GM21723 (cell line): Measurements from ENCODE around the gene DNAJA3.

Experiments
- ATAC-seq: cut with Tn5 transposase; IDR thresholded peaks from one replicate; pipeline ENCODE4 v1.9.1; 2021; ENCODE audit warnings: mild to moderate bottlenecking, moderate library complexity; ENCODE audit not compliant: unreplicated experiment

The DNAJA3 gene

DNA sequence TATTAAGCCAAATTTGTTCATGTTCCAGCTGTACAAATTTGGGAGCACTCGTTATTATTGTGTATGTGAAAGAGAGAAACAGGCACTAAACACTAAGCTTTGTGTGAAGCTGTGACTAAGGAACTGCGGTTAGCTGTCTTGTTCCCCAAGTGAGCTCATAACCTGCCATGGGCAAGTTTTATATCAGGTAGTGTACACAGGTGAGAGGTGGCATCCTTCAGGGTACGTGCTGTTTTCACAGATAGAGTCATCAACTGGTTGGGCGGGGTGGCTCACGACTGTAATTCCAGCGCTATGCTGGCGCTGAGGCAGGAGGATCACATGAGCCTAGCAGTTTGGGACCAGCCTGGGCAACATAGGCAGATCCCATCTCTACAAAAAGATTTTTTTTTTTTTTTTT lies 2.8 kb downstream of the DNAJA3 start:
- ATAC-seq: no peak

DNA sequence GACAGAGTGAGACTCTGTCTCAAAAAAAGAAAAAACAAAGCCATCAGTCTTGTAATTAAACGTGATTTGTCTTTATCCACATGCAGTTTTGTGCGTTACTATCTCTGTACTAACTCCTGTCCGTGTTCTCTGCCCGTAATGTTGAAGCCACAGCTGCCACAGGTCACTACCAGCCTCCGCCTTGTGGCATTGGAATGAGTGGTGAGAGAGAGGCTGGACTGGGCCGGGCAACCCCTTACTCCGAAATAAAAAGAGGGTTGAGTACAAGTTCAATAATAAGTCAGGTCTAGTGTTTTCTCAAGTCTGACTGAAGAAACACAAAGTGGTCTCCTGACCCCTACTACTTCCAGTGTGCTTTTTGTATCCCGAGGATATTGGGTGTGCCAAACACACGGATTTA lies 5.4 kb downstream of the DNAJA3 start:
- no peak for ATAC-seq

DNA sequence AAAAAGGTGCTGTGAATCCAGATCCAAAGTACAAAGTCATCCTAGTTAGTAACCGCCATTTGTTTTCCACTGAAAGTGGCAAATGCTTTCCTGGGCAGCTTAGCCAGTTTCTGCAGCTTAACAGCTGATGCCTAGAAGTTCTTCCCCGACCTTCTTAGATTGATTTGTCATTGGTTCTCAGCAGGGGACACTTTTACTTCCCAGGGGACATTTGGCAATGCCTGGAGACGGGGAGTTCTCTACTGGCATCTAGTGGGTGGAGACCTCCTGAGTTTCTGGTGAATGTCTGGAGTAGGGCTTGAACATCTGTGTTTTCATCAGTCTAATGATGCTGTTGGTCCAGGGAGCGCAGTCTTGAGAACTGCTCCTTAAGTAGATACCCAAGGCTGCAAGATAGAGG lies 7.6 kb downstream of the DNAJA3 start:
- no peak for ATAC-seq

DNA sequence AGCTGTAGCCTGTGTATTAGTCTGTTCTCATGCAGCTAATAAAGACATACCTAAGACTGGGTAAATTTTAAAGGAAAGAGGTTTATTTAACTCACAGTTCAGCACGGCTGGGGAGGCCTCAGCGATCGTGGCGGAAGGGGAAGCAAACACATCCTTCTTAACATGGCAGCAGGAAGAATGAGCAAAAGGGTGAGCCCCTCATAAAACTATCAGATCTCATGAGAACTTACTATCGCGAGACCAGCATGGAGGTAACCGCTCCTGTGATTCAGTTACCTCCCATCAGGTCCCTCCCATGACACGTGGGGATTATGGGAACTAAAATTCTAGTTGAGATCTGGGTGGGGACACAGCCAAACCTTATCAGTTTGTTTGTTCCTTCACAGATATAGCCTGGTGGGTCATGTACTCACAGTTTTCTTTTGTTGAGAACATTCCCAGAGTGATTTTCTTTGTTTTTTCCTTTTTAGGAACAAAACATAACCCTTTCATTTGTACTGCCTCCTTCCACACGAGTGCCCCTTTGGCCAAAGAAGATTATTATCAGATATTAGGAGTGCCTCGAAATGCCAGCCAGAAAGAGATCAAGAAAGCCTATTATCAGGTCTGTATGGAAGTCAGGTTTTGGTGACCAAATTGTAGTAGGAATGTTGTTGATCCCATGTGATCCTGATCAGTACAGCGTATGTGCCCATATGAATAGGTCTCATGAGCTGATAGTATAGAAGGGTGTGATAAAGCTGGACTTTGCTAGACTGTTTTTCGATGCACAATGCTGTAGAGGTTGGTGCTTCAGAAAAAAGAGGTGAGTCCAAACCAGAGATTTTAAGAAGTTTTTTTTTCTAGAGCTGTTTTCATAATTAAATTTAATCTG lies 8.5 kb downstream of the DNAJA3 start:
- no peak for ATAC-seq

DNA sequence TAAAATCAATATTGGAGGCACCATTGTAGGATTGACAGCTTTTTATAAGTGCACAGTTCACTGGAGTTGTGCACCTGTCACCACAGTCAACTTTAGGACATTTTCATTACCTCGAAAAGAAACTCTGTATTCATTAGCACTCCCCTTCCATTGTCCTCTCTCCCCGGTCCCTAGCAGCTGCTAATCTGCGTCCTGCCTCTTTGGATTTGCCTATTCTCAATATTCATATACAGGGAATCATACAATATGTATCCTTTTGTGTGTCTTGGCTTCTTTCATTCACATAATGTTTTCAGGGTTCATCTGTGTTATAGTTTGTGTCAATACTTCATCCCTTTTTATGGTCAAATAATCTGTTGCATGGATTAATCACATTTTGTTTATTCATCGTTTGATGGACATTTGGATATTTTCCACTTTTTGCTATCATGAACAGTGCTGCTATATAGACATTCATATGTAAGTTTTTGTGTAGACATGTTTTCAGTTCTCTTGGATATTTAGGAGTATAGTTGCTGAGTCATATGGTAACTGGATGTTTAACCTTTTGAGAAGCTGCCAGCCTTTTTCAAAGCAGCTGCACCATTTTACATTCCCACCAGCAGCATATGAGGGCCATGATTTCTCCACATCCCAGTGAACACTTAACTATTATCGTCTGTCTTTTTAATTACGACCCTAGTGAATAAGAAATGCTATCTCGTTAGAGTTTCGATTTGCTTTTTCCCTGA lies 9.8 kb downstream of the DNAJA3 start:
- ATAC-seq: no peak

DNA sequence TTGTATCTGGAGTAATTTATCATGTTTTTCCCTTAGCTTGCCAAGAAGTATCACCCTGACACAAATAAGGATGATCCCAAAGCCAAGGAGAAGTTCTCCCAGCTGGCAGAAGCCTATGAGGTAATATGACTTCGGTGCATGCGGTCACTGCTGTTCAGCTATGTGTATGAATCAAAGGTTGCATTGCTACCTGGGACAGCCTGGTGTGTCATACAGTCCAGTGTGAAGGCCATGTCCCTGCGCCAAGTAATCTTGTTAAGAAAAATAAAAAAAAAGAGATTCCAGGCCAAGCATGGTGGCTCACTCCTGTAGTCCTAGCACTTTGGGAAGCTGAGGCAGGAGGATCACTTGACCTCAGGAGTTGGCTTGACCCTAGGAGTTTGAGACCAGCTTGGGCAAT lies 11.7 kb downstream of the DNAJA3 start:
- ATAC-seq: no peak

DNA sequence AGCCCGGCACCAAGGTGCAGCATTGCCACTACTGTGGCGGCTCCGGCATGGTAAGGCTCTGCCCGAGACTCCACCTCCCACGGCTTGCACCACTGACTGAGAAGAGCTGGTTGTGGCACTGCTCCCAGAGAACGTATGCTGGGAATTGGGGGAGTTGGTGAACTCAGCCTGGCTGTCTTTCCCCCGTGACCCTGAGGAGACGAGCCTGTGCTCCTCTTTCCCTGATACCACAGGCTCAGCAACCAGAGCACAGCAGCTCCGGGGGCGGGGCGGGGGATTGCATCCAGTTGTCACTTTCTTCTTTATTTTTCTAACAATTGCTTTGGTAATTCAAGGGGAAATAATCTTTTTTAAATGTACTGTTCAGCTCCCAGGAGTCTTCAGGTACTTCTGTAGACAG lies 16.7 kb downstream of the DNAJA3 start:
- no peak for ATAC-seq

DNA sequence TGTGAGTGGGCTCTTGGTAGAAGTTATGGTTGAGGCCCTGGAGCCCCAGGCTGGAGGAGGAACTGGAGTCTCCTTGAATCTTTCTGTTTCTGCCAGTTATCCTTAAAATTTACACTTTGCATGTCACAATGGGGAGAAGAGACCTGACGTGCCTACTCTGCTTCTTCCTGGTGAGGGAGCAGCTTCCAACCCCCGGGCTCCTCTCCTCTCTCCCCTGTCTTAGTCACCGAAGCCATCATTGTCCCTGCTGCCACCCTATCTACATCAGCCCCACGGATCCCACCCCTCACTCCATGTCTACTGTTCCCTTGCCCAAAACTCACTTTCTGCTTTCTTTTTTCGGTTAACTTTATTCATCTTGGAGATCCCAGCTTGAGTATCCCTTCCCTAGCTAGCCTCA lies 17.6 kb downstream of the DNAJA3 start:
- no peak for ATAC-seq

DNA sequence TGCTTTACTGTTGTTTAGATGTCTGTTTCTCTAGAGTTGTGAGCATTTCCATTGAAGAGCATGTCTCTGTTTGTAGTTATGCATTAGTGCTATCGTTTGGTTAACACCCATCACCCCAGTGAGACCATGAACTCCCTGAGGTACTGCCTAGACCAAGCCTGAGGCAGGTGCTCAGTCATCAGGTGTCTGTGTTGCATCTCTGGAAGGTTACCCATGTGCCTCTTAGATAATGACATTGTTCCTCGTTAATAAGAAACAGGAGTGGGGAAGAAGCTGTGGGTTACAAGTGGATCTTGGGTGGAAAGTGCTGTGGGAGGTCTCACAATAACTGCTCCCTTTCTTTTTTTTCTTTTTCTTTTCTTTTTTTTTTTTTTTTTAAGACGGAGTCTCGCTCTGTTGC lies 18.3 kb downstream of the DNAJA3 start:
- ATAC-seq: no peak

DNA sequence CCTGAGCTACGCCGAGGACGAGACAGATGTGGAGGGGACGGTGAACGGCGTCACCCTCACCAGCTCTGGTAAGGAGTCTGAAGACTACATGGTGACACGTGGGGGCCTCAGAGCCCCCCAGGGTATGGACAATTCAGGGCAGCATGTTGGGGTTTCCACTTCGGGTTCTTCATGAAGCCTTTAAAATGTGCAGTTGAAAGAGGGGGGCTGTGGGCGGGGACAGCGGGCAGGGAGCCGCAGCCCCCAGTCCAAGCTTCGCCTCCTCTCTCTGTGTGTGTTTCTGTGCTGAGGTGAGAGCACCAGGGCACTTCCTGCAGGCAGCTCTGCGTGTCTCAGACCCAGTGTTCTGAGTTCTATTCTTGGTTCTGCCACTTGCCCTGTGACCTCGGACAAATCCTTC lies 24.8 kb downstream of the DNAJA3 start:
- no peak for ATAC-seq

DNA sequence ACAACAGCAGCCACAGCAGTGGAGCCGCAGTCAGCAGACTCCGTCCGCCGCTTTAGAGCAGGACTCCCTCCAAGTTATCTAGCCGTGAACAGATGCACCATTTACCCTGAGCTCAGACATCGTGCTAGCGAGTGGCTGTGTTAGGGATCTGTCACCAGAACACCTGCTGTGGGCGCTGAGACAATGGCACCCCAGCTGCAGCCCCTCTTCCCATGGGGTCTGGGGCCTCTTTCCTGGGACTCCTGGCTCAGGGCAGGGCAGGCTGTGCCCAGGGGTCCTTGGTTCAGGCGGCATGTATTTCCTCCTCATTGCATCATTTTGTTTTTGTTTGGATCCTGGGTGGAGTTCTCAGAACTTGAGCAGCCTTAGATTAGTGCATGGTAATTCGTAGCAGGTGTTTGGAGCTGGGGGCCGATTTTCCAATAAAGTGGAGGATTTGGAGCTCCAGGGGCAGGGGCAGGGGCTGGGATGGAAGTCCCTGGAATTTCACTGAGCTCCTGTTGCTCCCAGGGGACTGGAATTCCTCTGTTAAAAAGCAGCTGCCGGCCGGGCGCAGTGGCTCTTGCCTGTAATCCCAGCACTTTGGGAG lies 25.4 kb downstream of the DNAJA3 start:
- no peak for ATAC-seq

DNA sequence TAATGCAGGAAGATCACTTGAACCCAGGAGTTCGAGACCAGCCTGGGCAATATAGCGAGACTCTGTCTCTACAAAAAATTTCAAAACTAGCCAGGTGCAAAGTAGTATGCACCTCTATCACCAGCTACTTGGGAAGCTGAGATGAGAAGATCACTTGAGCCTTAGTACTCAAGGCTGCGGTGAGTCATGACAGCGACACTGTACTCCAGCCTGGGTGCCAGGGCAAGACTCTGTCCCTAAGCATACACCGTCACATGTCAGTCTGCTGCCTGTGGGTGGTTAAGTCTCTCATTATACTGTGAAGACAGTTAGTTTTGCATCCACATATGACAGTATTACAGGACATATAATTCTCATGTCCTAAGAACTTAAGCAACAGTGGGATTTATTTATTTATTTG lies 27.0 kb downstream of the DNAJA3 start:
- no peak for ATAC-seq

DNA sequence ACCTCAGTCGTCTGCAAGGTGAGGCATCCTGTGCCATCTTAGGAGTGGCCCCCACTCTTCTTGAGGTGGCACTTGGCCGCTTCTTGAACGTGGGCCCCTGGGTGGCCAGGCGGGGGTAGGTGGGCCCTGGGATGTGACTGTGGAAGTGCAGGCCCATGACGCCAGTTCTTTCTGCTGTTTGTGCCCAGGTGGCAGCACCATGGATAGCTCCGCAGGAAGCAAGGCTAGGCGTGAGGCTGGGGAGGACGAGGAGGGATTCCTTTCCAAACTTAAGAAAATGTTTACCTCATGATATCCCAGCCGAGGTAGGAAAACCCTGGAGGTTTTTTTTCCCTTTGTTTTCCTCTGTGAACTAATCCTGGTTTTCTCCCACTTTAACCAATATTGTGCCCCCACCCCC lies 29.0 kb downstream of the DNAJA3 start:
- no peak for ATAC-seq

DNA sequence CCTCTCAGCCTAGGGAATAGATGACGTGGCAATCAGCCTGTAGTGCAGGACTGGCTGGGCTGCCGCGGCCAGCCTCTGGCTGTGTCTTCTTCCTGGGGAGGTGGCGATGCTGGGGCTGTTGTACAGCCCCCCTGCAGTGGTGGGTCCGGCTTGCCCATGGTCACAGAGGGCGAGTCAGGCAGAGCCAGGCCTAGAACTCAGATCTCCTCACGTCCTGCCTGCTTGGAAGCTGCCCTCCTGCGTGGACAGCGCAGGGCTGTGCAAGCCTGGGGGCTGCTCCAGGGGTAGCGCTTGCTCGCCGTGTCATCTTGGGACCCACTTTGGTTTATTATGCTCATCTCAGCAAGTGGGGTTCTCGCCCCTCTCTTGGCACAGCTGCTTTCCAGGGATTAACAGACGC lies 29.4 kb downstream of the DNAJA3 start:
- ATAC-seq: no peak

DNA sequence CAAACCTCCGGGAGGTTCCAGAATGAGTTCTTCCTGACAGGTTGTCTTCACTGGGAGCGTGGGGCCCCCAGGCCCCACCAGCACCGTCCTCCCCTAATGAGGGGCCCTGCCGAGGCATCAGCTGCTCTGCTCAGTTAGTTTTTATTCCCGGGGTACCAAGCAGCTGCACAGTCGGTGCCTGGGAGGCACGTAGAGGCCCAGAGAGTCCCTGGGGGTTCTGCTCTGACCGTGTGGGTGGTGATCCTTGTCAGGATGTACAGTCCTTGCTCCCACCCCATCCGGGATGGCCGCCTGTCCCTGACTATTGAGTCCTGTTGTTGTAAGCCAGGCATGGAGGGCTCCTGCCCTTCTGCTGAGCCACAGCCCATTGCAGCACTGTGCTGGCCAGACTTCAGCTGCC lies 30.3 kb downstream of the DNAJA3 start:
- ATAC-seq: no peak

DNA sequence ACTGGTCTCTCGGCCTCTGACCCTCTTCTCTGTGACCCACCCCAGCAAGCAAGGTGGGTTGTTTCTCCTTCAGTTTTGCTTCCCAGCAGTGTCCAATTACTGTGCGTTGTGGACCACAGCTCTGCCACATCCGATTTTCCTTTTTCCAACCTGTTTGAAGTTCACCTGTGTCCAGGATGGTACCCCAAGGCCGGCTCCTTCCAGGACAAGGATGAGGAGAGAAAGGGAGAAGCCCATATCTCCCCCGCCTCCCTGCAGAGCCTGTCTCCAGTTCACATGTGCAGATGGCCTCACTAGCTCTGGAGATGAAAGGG lies 35.2 kb downstream of the DNAJA3 start:
- no peak for ATAC-seq

DNA sequence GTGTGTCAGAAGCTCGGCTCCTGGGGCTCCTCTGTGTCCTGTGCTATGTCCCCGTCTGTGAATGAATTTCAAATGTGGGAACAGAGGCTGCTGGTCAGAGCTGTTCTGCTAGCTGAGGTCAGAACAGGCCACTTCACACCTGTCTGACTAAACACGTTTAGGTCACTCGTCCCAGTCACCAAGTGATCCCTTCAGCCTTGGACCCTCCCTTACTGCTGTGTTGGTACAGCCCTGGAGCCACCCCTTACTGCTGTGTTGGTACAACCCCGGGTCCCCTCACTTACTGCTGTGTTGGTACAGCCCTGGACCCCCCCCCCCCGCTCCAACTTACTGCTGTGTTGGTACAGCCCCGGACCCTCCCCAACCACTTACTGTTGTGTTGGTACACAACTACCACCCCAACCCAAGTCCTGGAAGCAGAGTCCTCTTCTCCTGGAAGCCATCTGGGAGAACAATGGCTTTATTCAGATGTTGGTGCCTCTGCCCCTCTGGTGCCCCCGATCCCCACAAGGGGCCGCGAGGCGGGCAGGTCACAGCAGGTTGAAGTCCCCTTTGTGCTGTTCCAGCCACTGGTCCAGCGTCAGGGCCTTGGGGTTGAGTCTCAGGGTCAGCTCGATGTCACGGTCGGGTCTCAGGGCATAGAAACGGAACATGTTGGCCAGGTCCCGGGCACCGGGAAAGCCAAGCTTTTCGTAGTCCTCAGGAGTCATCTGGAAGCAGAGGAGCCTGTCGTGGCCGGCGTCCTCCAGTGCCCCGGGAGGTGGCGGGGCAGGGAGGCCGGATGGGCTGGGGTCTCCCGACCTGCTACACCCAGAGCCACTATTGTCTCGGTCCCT lies 35.8 kb downstream of the DNAJA3 start:
- ATAC-seq: no peak

DNA sequence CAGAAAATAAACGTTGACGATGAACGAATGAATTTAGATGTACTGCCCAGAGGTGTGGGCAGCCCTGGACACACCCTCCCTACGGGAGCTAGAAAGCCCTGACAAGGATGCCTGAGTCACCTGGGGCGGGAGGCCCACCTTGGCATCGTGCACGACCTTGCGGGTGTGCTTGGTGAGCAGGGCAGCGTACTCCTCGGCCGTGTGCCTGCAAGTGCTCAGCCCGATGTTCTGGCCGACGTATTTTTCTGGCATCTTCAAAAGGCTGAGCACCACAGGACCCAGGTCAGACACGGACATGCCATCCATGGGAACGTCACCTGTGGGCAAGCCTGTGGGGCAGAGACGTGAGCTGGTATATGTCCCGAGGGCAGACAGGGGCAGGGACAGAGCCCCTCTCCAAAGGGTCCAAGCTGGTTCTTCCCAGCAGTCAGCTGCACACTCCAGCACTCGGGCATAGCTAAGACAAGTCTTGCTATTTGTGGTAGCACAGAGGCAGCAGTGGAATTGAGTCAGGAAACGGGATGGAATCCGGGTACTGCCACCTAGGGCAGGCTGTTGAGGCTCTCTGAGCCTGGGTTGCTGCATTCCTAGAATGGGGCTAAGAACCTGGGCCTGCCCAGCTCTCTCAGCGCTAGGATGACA lies 38.0 kb downstream of the DNAJA3 start:
- ATAC-seq: no peak

DNA sequence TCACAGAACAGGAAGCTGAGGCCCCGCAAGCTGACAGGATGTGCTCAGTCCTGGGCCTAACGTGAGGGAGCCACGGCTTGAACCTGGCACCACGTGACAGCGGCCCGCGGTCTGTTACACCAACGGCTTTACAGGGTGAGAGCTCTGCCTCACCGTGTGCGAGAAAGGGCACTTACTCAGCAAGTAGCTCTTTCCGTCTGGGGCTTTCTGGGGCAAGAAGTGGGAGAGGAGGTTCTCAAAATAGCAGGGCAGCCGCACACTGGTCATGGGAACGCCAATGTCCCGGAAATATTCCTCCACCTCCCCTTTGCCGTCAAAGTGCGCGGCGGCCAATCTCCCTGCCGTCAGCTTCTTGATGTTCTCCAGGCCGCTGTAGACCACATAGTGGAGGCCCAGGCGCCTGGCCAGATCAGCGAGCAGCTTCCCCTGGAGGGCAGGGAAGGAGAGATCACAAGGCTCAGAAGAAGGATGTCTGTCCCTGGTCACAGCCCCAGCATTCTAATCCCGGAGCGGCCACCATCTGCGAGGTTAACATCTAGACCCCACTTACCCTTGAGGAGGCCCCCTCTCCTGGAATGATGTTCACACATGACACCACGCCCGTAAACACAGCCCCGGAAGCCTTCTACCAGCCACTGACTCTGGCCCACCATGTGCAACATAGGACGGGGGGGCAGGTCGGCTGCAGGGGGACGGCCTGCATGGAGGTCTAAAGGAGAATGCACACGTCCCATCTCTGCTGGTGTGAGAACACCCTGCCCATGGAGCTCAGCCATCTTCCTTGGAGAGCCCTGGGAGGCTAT lies 40.5 kb downstream of the DNAJA3 start:
- no peak for ATAC-seq

DNA sequence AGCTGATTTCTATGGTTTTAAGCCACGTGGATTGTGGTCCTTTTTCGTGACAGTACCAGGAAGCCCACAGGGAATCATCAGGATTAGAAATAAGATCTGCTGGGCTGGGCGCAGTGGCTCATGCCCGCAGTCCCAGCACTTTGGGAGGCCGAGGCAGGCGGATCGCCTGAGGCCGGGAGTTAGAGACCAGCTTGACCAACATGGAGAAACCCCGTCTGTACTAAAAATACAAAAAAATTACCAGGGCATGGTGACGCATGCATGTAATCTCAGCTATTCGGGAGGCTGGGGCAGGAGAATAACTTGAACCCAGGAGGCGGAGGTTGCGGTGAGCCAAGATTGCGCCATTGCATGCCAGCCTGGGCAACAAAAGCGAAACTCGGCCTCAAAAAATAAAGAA lies 42.2 kb downstream of the DNAJA3 start:
- no peak for ATAC-seq
